Activated CD4-positive, alpha-beta T cell treated with anti-CD3 and anti-CD28 coated beads for 48 hours (primary cell): ENCODE data around the gene GRID1.

Experiments
- DNase-seq: peaks from one replicate; pipeline ENCODE4 v3.0.0-alpha.2; 2020

The GRID1 gene

GRCh38 chr10:86366033-86366901 lies at the start of gene GRID1:
Gene GRID1, minus strand, starts transcription at chr10:86366795.
- DNase-seq = no peak

GRCh38 chr10:86415583-86415982 lies 49.0 kb upstream of the GRID1 start:
- DNase-seq = no peak

- no peak for DNase-seq
These were observed 48.5 kb upstream of the GRID1 start for GRCh38 chr10:86415116-86415515.

DNA sequence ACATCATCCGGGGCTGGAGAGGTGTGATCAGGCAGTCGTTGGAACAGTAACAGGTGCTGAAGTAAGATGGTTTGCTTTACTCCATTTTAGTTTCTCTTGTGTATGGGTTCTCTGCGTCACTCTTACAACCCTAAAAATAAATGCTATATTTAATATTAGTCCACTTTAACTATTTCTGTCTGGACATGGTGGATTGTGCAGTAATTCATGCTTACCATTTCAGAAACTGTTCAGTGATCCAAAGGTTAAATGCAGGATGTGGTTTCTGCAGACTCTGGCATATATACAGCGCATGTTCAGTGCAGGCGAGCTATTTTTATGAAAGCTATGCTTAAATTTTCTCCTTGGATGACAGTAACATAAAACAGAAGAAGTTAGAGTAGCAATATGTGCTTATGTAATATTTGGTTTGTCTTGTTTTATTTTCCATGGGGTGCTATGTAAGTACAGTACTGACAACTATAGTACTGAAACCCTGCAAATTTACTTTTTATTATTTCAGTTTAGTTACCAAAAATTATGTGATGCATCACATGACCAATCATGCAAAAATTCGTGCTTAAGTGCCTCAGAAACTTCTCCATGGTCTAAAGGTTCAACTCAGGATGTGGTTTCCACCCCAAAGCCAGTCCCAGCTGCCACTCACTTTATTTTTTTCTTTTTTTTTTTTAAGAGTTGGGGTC lies 46.6 kb upstream of the GRID1 start:
- no peak for DNase-seq

GRCh38 chr10:86411852-86412560 lies 45.4 kb upstream of the GRID1 start:
- no peak for DNase-seq

GRCh38 chr10:86411281-86411841 lies 44.8 kb upstream of the GRID1 start:
- peak; percentile 46 for DNase-seq

- no peak for DNase-seq
These were observed 44.0 kb upstream of the GRID1 start for GRCh38 chr10:86410542-86411124.

DNA sequence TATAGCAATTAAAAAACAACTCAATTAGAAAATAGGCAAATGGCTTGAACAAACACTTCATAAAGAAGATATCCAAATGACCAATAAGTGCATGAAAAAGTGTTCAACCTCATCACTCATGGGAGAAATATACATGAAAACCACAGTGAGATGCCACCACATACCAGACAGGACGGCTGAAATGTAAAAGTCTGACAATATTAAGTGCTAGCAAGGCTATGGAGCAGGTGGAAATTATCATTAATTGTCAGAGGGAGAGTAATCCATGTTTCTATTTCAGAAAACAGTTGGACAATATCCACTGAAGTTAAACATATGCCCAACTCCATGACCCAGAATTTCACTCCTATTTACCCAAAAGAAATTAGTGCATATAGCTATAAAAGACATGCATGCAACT lies 42.6 kb upstream of the GRID1 start:
- no peak for DNase-seq

DNA sequence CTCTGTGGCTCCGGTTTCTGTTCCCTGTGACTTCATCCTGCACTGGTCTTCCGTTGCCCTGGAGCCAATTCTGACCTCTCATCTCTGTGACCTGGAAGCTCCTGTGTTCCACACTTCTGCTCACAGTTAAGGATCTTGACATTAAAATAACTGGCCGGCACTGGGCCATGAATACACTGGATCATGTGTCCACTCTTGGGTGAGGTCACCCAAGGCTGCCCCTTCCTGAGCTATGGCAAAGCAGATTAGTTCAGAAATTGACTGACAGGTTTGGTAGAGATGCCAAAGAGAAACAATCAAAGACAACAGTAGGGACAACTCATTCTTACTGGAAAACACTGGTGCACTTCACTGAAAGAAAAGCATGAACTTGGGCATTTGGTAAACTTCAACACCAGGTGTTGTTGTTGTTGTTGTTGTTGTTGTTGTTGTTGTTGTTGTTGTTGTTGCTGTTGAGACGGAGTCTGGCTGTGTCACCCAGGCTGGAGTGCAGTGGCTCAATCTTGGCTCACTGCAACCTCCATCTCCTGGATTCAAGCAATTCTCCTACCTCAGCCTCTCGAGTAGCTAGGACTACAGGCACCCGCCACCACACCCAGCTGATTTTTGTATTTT lies 36.7 kb upstream of the GRID1 start:
- DNase-seq = no peak

- DNase-seq = no peak
These were observed 35.8 kb upstream of the GRID1 start for GRCh38 chr10:86402283-86402941.

DNA sequence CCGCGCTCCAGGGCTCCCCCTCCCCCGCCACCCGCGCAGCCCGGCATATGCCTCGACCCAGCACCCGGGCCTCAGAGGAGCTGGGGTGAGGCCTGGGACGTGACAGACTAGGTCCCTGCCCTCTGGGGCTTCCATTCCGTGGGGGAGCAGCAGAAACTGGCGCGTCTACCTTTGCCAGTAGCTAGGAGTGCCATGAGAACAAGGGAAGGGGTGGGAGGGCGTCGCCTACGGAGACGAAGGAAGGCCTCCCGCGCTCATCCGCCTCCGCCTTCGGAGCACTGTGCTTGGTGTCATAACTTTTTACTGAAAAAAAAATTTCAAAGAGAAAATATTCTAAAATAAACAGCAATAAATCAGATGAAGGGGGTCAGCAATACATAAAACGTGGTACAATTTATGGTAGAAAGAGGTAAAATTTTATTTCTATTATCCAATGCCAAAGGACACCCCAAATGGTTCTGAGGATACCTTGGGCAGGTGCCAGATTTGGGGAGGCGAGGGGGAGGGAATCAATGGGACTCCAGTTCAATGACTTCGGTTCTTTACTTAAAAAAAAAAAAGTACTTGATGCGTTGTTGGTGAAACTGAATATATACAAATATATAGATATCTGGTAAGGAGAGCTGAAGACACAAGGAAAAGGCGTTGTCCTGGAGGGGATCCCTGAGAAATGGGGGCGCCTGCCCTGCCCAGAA lies 35.1 kb upstream of the GRID1 start:
- peak; percentile 36 for DNase-seq

DNA sequence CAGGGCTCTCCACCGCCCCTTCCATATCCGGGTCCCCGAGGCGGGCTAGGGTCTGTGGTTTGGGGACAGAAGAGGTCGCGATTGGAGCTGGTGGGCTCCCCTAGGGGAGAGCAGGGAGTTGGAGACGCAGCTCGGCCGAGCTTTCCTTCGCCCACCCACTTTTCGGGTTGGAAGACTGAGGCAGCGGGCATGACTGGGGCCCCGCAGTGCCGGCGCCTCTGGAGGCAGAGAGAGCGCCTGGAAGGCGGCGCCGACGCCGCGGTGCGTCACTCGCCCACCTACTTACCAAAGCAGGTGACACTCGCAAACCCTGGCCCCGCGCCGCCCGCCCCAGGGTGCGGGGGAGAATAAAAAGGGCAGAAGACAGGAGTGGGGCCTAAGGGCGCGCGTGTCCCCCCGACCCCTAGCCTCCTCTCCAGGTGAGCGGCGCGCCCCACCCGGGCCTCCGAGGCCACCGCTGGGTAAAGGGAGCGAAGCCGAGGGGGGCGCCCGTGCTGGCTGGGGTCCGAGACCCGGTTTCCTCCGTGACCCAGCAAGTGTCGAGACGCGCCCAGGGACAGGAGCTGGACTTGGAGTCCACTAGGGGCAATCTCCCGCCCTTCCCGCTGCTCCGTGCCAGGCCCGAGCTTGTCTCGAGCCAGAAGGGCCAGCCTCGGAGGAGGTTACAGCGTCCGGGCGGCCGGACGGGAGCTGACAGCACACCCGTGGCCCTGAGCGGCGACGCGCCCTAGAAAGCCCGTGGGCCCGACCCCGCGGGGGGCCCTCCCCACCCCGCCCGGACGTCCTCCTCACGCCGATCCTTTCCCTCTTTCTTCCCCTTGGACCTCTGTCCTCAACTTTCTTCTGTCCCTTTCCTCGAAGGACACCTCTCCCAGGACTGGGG lies 34.4 kb upstream of the GRID1 start:
- peak; percentile 84 for DNase-seq

- peak; percentile 98 for DNase-seq
These were observed 33.5 kb upstream of the GRID1 start for GRCh38 chr10:86399879-86400704.

GRCh38 chr10:86399514-86399878 lies 32.9 kb upstream of the GRID1 start:
- DNase-seq = no peak

- no peak for DNase-seq
These were observed 30.5 kb upstream of the GRID1 start for GRCh38 chr10:86397120-86397519.

DNA sequence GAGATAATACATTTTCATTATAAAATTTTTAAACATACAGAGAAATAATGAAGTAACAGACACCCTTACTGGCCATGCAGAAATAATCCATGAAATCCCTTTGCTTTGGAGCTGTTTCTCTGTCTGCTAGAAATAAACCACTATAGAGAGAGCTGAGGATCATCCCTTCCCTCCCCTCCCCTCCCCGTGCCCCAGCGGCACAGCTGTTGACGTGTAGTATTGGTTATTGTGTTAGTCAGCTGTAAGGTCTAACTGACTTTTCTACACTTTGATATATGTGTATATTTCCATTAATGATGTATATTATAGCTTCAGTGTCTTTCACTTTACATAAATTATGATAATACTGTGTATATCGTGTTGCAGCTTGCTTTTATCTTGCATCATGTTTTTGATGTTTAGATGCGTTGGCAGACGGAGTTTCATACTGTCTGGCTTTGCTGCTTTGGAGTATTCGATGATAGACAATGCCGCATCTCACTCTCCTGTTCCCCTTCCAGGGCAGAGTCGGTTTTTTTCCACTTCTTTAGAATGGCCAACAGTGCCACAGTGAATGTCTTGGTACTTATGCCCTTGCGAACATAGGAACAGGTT lies 27.4 kb upstream of the GRID1 start:
- no peak for DNase-seq

DNA sequence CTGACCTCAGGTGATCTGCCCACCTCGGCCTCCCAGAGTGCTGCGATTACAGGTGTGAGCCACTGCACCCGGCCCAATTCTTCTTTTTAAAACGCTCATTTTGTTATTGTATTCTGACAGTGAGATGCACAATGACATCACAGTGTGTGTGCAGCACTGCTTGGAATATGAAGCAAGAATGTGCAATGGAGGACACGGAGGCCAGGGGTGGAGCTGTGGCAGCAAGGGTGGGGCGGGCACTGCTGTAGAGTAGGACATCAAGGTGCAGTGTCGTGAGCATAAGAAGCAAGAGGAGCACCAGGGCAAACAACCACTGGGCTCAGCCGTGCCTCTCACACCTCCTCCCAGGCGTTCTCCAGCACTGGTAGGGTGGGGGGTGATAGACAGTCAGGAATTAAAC lies 26.8 kb upstream of the GRID1 start:
- DNase-seq = no peak

GRCh38 chr10:86392723-86393094 lies 26.1 kb upstream of the GRID1 start:
- DNase-seq = no peak
